HUES48 (cell line): Measurements from ENCODE around the gene PKD1L1.

Experiments
- H3K27ac ChIP-seq: one replicate; pipeline ENCODE4 v1.7.0; 2013; ENCODE audit warnings: low read depth, low read length, inconsistent platforms
- H3K27me3 ChIP-seq: 2 replicates; pipeline ENCODE4 v1.6.1; 2013; ENCODE audit warnings: mild to moderate bottlenecking, low read length; ENCODE audit not compliant: control insufficient read depth, insufficient read depth
- H3K36me3 ChIP-seq: 2 replicates; pipeline ENCODE4 v1.6.1; 2013; ENCODE audit warnings: low read length; ENCODE audit not compliant: control insufficient read depth, insufficient read depth
- H3K4me1 ChIP-seq: 2 replicates; pipeline ENCODE4 v1.6.1; 2013; ENCODE audit warnings: mild to moderate bottlenecking, low read length; ENCODE audit not compliant: control insufficient read depth, insufficient read depth
- H3K4me3 ChIP-seq: 2 replicates; pipeline ENCODE4 v1.5.1; 2013; ENCODE audit warnings: mild to moderate bottlenecking, low read depth, low read length
- H3K9ac ChIP-seq: 2 replicates; pipeline ENCODE4 v1.6.1; 2013; ENCODE audit warnings: mild to moderate bottlenecking, low read depth, low read length, moderate library complexity
- H3K9me3 ChIP-seq: 2 replicates; pipeline ENCODE4 v1.6.1; 2013; ENCODE audit warnings: low read length; ENCODE audit not compliant: control insufficient read depth, insufficient read depth

PKD1L1 gene

DNA sequence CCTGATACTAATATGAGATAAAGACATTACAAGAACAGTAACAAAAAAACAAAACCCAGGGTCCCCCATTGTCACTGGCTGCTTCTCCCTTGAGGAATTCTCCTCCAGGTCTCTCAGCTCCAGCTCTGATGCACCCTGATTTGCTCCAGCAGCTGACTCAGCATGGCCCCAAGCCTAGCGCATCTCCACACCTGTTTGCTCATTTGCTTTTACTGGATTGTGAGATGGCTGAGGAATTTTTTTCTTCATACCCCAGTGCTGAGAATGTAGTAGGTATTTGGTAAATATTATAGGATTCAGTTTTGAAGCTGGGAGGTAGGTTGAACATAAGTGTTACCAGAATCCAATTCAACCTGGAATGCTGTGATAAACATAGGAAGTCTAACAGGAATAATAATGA lies 171.9 kb downstream of the PKD1L1 start:
- Histone ChIP-seq H3K9me3 (no peaks in the 10 kb centered on the region), H3K4me1 (peaks cover 4% of the 10 kb centered on the region), H3K9ac (no peak overlapping the region), H3K27me3 (no peaks in the 10 kb centered on the region), H3K4me3 (no peak overlapping the region), H3K36me3 (no peaks in the 10 kb centered on the region), H3K27ac (no peak overlapping the region)

DNA sequence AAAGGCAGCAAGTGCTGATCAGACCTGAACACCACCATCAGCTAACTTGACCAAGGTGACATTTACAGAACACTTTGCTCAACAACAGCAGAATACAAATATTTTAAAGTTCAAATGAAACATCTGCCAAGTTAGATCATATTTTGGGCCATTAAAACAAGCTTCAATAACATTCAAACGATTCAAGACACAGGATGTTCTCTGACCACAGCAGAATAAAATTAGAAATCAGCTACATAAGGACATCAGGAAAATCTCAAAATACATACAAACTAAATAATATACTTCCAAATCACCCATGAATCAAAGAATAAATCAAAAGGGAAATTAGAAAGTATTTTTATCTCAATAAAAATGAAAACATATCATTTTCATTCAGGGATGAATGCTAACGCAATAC lies 173.0 kb downstream of the PKD1L1 start:
- H3K4me3 ChIP-seq: no peak overlapping the region
- no peaks in the 10 kb centered on the region for H3K27me3 ChIP-seq
- peaks cover 4% of the 10 kb centered on the region for H3K4me1 ChIP-seq
- H3K9me3 ChIP-seq: no peaks in the 10 kb centered on the region
- H3K36me3 ChIP-seq: no peaks in the 10 kb centered on the region
- no peak overlapping the region for H3K9ac ChIP-seq
- no peak overlapping the region for H3K27ac ChIP-seq

DNA sequence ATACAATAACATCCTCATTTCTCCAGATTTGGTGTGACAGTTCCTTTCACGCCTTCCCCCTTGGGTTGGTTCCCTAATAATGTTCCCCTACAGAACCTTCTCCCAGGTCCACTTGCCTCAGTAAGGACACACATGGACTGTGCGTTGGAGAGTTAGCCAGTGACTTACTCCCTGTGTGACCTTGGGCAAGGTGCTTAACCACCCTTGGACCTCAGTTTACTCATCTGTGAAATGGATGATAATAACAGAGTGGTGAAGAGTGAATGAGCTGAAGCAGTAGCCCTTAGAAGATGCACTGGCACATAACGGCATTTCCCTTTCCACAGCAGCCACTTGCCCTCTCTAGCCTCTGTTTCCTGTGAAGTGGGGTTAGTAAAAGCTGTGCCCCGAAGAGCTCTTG lies 175.8 kb downstream of the PKD1L1 start:
- Histone ChIP-seq H3K9me3 (no peaks in the 10 kb centered on the region), H3K36me3 (no peaks in the 10 kb centered on the region), H3K4me1 (peaks cover 4% of the 10 kb centered on the region), H3K9ac (no peak overlapping the region), H3K27me3 (no peaks in the 10 kb centered on the region), H3K4me3 (no peak overlapping the region), H3K27ac (no peak overlapping the region)

DNA sequence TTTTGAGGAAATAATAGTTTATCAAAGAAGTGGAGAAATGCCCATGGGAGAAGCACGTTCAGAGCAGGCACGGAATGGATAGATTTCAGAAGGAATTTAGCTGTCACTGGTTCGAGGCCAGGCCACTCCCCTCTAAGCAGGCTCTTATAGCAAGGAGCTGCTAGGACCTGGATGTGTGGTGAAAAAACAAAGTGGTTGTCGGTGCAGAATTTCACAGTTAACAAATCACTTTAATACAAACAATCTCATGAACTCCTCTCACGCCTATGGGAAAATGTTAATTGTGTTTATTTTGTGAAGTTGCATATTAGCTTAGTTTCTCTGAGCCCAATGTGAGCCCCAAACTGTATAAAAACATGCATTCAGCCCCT lies 176.3 kb downstream of the PKD1L1 start:
- H3K4me3 ChIP-seq: no peak overlapping the region
- H3K27ac ChIP-seq: no peak overlapping the region
- H3K9ac ChIP-seq: no peak overlapping the region
- no peaks in the 10 kb centered on the region for H3K27me3 ChIP-seq
- no peaks in the 10 kb centered on the region for H3K36me3 ChIP-seq
- no peaks in the 10 kb centered on the region for H3K9me3 ChIP-seq
- peaks cover 4% of the 10 kb centered on the region for H3K4me1 ChIP-seq

DNA sequence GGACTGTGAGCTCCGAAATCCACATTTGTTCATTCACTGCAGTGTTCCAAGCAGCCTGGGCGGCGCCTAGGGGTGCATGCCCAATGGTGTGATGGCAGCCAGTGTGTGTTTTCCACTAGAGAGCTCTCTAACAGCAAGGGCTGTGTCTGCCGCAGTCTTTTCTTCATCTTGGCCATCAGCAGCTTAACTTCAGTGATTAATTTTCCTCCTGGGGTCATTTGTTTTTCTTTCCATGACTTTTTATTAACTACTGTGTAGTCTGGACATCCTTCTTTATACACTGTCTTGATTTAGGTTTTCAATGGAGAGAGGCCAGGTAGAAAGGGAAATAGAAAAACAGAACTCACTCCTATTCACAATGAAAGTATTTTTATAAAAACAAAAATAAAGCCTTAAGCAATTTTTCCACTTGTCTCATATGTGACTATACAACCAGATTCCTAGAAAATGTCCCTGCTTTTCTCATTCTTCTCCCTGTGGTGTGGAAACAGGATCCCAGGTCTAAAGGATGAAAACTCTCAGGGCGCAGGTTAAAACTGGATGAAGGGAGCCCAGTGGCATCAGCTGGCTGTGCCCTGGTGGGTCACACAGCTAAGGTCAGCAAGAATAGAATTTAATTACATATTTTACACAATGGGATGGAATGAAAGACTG lies 176.8 kb downstream of the PKD1L1 start:
- Histone ChIP-seq H3K27ac (no peak overlapping the region), H3K4me1 (peaks cover 4% of the 10 kb centered on the region), H3K27me3 (no peaks in the 10 kb centered on the region), H3K36me3 (no peaks in the 10 kb centered on the region), H3K9me3 (no peaks in the 10 kb centered on the region), H3K9ac (no peak overlapping the region), H3K4me3 (no peak overlapping the region)

DNA sequence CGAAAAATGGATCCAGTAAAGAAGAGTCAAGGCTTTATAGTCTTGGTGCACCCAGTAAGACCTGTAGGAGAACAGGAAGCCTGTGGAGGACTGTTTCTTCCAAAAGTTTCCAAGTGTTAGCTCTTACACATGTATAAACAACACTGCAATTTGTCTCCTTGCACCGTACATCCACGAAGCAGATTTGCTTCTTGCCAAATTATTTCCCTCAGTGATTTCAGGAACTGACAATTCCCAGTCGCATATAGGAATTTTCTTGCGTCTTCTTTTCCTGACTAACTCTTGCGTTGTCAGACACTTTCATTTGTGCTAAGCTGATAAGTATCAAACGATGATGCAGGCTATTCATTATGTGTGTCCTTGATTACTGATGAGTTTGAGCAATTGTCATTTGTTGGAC lies 182.1 kb downstream of the PKD1L1 start:
- Histone ChIP-seq H3K27me3 (no peaks in the 10 kb centered on the region), H3K36me3 (no peaks in the 10 kb centered on the region), H3K4me1 (peaks cover 4% of the 10 kb centered on the region; the same call in 1 of the 2 replicates), H3K4me3 (no peak overlapping the region), H3K9me3 (no peaks in the 10 kb centered on the region), H3K27ac (no peak overlapping the region), H3K9ac (no peak overlapping the region)

DNA sequence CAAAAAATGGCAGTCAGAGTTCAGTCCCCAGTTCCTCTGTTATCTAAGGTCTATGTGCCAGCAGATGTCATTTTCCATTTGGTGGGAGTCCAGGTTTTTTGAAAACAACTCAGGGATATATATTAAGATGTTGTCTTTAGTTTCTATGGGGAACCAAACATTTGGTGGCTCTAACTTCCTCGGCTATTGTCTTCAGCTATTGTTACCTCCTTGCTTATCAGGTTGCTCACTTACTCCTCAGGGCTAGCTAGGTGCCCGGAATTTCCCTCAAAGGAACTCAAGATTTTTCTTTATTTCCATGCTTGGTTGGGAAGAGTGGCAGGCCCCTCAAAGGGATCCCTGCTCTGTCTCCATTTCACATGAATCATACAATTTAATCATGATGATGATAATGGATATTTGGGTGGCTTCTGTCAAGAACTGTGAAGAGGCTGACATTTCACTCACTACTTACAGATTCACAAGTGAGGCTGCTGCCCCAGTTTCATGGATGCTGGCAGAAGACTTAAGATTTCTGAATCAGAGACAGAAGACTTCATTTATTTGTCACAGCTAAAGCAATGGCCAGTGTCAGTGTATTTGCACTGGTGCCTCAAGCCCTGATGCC lies 182.8 kb downstream of the PKD1L1 start:
- Histone ChIP-seq H3K4me3 (no peak overlapping the region), H3K9me3 (no peaks in the 10 kb centered on the region), H3K36me3 (no peaks in the 10 kb centered on the region), H3K9ac (no peak overlapping the region), H3K27ac (peak overlapping the region; percentile 51), H3K27me3 (no peaks in the 10 kb centered on the region), H3K4me1 (peaks cover 4% of the 10 kb centered on the region; the same call in 1 of the 2 replicates)

DNA sequence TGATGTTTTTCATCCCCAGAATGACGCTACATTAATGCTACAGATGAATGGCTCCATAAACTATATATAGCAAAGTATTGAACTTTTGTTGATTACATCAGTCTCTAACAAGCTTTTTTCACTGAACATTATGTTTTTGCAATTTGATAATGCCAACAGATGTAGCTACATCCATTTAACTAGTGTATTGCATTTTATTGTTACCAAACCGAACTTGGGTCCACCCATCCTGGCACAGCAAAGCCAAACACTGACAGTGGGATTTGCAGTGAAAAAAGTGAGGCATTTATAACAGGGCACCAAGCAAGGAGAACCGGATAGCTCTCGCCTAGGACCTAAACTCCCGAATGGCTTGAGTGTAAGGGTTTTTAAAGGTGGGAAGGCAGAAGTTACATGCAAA lies 183.5 kb downstream of the PKD1L1 start:
- H3K36me3 ChIP-seq: no peaks in the 10 kb centered on the region
- peak overlapping the region; percentile 51 for H3K27ac ChIP-seq
- H3K9ac ChIP-seq: no peak overlapping the region
- no peak overlapping the region for H3K4me3 ChIP-seq
- no peaks in the 10 kb centered on the region for H3K9me3 ChIP-seq
- H3K4me1 ChIP-seq: peaks cover 4% of the 10 kb centered on the region; the same call in 1 of the 2 replicates
- no peaks in the 10 kb centered on the region for H3K27me3 ChIP-seq

DNA sequence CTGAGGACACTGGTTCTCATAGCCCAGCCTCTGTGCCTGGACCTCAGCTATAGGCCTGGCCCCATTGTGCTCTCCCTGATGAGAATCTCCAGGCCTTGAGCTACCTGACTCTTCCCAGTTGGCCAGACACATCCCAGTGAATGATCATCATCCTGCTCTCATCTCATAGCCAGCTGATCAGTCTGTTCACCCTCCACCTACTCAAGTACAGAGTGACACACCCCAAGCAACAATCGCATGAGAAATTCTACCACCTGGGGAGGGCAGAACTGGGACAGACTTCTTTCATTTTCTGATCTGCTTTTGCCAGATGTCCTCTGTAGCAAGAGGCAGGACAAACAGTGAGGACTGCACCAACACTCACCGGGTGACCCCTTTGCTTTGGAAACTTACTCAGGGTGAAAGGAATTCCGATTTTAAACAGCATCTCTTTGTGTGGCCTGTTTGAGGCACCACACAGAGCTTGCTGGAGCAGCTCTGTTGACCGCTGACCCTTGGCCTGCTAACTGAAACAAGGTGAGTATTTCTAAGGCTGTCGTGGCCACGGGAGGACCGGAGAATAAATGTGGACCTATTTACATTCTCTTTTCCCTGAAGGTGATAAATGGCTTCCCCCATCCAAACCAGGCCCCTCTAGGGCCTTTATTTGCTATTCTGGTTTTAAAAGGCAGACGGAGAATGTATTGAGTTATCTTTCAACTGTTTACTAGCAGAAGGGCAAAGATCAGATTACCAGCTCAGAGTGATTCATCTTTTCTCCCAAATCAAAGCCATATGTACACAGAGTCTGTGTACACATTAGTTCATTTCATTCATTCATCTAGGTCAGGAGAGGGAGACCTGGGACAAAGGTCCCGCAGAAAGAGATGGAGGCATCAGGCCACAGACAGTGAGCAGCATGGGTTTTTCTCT lies 184.9 kb downstream of the PKD1L1 start:
- H3K9me3 ChIP-seq: no peaks in the 10 kb centered on the region
- no peak overlapping the region for H3K9ac ChIP-seq
- no peaks in the 10 kb centered on the region for H3K27me3 ChIP-seq
- no peak overlapping the region for H3K4me3 ChIP-seq
- H3K4me1 ChIP-seq: peaks cover 4% of the 10 kb centered on the region; the same call in 1 of the 2 replicates
- H3K36me3 ChIP-seq: no peaks in the 10 kb centered on the region
- H3K27ac ChIP-seq: peak overlapping the region; percentile 57

DNA sequence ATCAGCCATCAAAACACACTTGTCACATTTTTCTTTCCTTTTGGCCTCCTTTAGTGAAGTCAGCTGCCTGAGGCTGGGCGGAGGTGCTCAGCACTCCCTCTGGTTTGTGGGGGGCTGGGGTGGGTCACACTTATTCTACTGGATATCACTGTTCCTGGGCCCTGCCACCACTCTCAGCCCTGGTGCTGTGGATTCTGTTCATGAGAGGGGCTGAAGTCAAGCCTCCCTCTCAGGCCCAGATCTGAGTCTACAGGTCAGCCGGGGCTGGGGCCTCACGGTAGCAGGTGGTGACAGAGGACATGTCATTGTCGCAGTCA lies 185.6 kb downstream of the PKD1L1 start:
- Histone ChIP-seq H3K4me3 (no peak overlapping the region), H3K9ac (no peak overlapping the region), H3K9me3 (no peaks in the 10 kb centered on the region), H3K27ac (peak overlapping the region; percentile 57), H3K4me1 (peaks cover 4% of the 10 kb centered on the region; the same call in 1 of the 2 replicates), H3K27me3 (no peaks in the 10 kb centered on the region), H3K36me3 (no peaks in the 10 kb centered on the region)

DNA sequence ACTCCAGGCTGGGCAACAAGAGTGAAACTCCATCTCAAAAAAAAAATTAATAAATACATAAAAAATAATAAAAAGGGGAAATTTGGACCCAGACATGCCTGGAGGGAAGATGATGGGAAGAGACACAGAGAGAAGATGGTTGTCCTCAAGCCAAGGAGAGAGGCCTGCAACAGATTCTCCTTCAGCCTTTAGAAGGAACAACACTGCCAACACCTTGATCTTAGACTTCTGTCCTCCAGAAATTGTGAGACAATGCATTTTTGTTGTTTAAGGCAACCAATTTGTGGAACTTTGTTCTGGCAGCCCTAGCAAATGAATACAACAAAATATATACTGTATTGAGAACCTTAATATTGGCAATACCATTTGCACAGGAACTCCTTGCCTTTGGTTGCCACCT lies 186.1 kb downstream of the PKD1L1 start:
- no peaks in the 10 kb centered on the region for H3K9me3 ChIP-seq
- H3K9ac ChIP-seq: no peak overlapping the region
- H3K27me3 ChIP-seq: no peaks in the 10 kb centered on the region
- H3K4me3 ChIP-seq: no peak overlapping the region
- H3K36me3 ChIP-seq: no peaks in the 10 kb centered on the region
- H3K4me1 ChIP-seq: peaks cover 4% of the 10 kb centered on the region; the same call in 1 of the 2 replicates
- no peak overlapping the region for H3K27ac ChIP-seq
